GM11168 (cell line): ENCODE measurements around the gene RASSF8.

Experiments used
- in situ Hi-C: fragments of 300-500 bp; cut with MboI; formaldehyde crosslinking; loops from one replicate; pipeline ENCODE4 v1.12.0; 2022; ENCODE audit warnings: low sequenced_read_pairs; ENCODE audit not compliant: unreplicated experiment

Gene RASSF8

DNA sequence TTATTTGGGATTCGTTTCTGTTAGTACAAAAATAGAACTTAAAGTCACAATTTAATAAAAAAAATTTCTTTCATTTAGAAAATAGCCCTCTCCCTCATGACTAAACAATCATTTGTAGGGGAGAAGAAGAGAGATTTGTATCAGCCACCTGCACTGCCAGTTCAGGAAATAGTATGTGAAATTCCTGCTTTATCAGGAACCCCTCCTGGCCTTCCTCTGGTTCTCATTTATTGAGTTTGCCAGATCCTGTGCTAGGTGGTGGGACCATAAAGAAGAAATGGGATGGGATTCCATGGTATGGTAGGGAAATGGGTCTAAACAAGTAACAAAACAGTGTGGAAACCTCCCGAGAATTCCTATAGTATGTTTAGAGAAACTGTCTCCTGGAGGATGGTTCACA lies 30.0 kb downstream of the RASSF8 start:
- in situ Hi-C loops, result no loop called here

DNA sequence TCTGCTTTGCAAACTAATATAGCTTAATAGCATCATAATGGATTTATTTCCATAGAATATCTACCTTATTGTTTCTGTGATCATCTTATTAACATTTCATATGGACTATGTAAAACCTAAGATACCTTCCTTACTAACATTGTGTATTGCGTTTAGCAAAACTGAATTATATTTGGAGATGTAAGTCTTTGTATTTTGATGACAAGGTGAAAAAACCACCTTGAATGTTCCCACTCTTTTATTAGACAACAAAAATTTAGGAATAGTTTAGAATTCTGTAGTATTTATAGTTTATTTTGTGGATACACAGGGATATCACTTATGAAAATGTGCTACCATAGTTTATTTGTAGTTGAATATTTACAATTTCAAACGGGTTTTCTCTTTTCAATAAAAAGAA lies 32.0 kb downstream of the RASSF8 start:
- in situ Hi-C loops, result no loop called here

- in situ Hi-C loops, result no loop called here
Measured at GRCh38 chr12:25992026-25992782, 33.7 kb downstream of the RASSF8 start.

DNA sequence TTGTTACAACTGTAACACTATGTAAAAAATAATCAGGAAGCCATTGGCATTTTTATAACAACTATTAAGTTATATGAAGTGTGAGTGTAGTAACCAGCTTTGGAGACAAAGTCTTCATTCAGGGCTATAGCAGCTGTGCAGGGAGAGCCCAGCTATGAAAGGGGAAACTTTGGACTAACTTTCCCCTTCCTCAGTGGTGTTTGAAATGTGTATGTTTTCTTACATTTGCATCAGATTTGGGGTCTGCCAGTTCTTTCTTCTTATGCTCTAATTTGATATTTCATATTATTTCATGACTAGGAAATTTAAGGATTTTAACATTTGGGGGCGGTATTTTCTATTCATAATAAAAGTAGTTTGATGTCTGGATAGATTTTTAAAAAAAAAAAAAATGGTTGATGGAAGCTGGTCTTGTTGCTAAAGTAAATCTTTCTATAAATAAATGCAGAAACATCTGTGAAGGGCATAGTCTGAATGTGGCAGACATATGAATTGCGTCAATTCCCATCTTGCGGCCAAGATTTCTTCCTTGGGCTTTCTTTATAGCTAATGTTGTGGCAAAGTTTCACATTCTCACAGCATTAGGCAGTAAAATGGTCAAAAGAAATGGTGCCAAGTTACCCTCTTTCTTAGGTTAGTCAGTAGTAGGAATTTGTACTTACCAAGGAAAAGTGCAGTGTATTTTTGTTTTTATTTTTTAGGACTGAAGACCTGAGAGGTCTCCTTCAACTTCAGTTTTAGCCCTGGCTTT lies 35.6 kb downstream of the RASSF8 start:
- in situ Hi-C loops, result no loop called here

- in situ Hi-C loops, result no loop called here
Measured at GRCh38 chr12:25994901-25995625, 36.6 kb downstream of the RASSF8 start.

GRCh38 chr12:25995906-25996305 lies 37.4 kb downstream of the RASSF8 start:
- in situ Hi-C loops, result no loop called here

- in situ Hi-C loops, result no loop called here
Measured at GRCh38 chr12:25996677-25997076, 38.2 kb downstream of the RASSF8 start.

DNA sequence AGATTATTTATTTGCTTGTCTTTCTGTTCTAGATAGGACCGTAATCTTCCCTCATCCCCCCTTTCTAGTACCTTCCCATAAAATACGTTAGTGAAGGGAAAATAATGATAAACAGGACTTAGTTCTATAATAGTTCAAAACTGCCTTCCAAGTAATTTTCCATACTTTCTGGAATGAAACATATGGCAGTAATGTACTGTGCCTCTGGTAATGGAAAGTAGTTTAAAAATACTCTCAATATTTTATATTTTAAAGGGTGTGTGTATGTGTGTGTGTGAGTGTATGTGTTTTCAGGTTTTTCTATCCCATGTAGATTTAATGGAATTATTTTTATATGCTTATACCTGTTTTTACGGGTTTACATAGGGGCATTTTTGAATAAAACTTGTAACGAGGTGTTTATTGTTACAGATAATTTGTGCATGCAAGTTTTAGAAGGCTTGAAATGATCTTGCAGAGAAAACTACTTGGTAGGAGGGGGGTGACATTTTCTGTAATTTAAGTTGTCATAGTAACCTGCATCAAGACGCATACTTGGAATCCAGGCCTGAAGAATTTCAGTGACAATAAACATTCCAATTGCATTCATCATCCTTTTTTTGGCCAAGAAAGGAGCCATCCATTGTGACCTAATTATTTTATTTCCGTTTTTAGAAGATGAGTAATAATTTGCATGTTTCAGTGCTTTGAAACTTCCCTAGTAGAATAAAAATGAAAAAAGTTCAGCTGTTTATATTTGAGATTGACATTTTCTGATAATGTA lies 38.9 kb downstream of the RASSF8 start:
- in situ Hi-C loops, result no loop called here

DNA sequence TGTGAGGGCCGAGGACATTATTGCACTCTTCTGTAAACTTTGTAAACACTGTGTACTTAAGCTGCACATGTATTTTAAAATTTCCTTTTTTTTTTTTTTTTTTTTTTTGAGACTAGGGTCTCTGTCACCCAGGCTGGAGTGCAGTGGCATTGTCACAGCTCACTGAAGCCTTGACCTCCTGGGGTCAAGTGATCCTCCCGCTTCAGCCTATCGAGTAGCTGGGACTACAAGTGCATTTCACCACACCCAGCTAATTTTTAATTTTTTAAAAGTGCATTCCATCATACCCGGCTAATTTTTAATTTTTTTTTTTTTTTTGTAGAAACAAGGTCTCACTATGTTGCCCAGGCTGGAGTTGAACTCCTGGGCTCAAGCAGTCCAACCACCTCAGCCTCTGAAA lies 42.4 kb downstream of the RASSF8 start:
- in situ Hi-C loops, result no loop called here

GRCh38 chr12:26001530-26001929 lies 43.0 kb downstream of the RASSF8 start:
- in situ Hi-C loops, result no loop called here

DNA sequence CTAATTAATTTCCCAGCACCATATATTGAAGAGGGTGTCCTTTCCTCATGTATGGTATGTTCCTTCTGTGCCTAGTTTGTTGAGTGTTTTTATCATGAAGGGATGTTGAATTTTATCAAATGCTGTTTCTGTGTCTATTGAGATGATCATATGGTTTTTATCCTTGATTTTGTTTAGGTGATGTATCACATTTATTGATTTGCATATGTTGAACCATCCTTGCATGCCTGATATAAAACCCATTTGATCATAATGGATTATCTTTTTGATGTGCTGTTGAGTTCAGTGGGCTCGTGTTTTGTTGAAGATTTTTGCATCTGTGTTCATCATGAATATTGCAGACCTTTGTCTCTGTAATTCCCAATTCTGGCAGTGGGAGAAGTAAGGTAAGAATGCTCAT lies 44.6 kb downstream of the RASSF8 start:
- in situ Hi-C loops, result no loop called here

- in situ Hi-C loops, result no loop called here
Measured at GRCh38 chr12:26007566-26007965, 49.1 kb downstream of the RASSF8 start.

DNA sequence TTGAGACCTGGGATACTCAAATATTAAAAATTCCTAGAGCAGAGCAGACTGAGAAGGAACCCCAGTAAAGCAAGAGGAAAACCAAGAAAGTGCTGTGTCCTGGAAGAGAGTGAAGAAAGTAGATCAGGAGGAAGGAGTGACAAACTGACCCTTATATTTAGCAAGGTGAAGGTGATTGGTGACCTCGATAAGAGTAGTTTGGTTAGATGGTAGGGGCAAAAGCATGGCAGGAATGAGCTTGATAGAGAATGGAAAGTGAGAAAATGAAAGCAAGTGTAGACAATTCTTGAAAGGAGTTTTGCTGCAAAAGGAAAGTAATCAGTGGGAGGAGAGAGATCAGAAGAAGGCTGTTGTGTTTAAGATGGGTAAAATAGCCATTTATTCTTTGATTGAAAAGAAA lies 51.1 kb downstream of the RASSF8 start:
- in situ Hi-C loops, result no loop called here

GRCh38 chr12:26010293-26010821 lies 51.9 kb downstream of the RASSF8 start:
- in situ Hi-C loops, result no loop called here

GRCh38 chr12:26011099-26011498 lies 52.6 kb downstream of the RASSF8 start:
- in situ Hi-C loops, result no loop called here

GRCh38 chr12:26014085-26014484 lies 55.6 kb downstream of the RASSF8 start:
- in situ Hi-C loops, result no loop called here

GRCh38 chr12:26016516-26016915 lies 58.0 kb downstream of the RASSF8 start:
- in situ Hi-C loops, result no loop called here

- in situ Hi-C loops, result no loop called here
Measured at GRCh38 chr12:26017484-26018211, 59.2 kb downstream of the RASSF8 start.

DNA sequence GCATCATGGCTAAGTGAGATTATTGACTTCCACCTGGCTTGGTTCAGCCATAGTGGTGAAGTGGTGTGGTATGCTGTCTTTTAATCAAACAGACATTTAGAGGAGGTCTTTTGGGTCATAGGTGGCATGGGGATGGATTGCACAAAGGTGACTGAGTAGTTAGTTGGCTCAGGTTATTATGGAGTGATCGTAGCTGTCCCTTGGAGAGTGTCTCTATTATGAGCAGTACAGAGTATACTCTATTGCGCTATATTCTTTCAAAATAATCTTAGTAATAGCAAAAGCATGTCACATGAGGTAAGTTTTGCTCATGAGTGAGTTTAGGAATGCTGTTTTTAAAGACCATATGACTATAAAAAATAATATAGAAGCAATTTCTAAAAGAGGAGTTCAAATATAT lies 60.4 kb downstream of the RASSF8 start:
- in situ Hi-C loops, result no loop called here
